ENCODE data around the gene NDUFB10.
"Not testable (repeated sequence)": the region's sequence is repeated elsewhere in the genome, so short reads cannot be mapped to it uniquely, and the experiment has no call there.

NDUFB10 gene

GRCh38 chr16:1961651-1962067, 2.3 kb downstream of the NDUFB10 start:
- H3K4me1 Mint-ChIP-seq (ENCODE audit: low read depth in 2 of 2) = peaks cover 43 to 53% of the 10 kb centered on the region in 2 donors
- H3K36me3 Mint-ChIP-seq (ENCODE audit: insufficient read depth) = peaks cover 64% of the 10 kb centered on the region

GRCh38 chr16:1962161-1963153, 3.1 kb downstream of the NDUFB10 start:
- Mint-ChIP-seq H3K4me1 (ENCODE audit: low read depth in 2 of 2) (peaks cover 43 to 53% of the 10 kb centered on the region in 2 donors), H3K36me3 (ENCODE audit: insufficient read depth) (peaks cover 64% of the 10 kb centered on the region), H3K4me3 (peak overlapping the region; percentile 92 to 95), H3K27ac (peak overlapping the region; percentile 98 to 99)
- H3K27me3 Mint-ChIP-seq; DNase-seq; H3K9me3 Mint-ChIP-seq; ATAC-seq (replicated peaks): not testable (repeated sequence)

More at GRCh38 chr16:1961651-1962067, 2.3 kb downstream of the NDUFB10 start:
- no peak for DNase-seq
- no peaks in the 10 kb centered on the region for H3K27me3 Mint-ChIP-seq
- H3K9me3 Mint-ChIP-seq = no peaks in the 10 kb centered on the region
- peak overlapping the region; percentile 94 to 95 for H3K4me3 Mint-ChIP-seq
- ATAC-seq (replicated peaks) = no peak
- H3K27ac Mint-ChIP-seq = peak overlapping the region; percentile 98 to 99

- peak in 2 of 3 experiments; percentile 37 to 52 for DNase-seq
- no peaks in the 10 kb centered on the region for H3K9me3 Mint-ChIP-seq
- peak; percentile 20 for ATAC-seq (replicated peaks)
- peaks cover 64% of the 10 kb centered on the region for H3K36me3 Mint-ChIP-seq (ENCODE audit: insufficient read depth)
- peaks cover 43 to 53% of the 10 kb centered on the region in 2 donors for H3K4me1 Mint-ChIP-seq (ENCODE audit: low read depth in 2 of 2)
- H3K27me3 Mint-ChIP-seq = no peaks in the 10 kb centered on the region
- peak overlapping the region; percentile 98 to 99 for H3K27ac Mint-ChIP-seq
- peak overlapping the region; percentile 92 to 95 for H3K4me3 Mint-ChIP-seq
Observed at GRCh38 chr16:1963806-1964505, 4.6 kb downstream of the NDUFB10 start.

- no peaks in the 10 kb centered on the region for H3K9me3 Mint-ChIP-seq
- H3K27ac Mint-ChIP-seq = peak within 1 kb of the TSS; percentile 98 to 99
- H3K4me3 Mint-ChIP-seq = peak within 1 kb of the TSS; percentile 92 to 95
- peak; percentile 90 for ATAC-seq (replicated peaks)
- H3K27me3 Mint-ChIP-seq = no peaks in the 10 kb centered on the region
- peaks cover 43 to 53% of the 10 kb centered on the region in 2 donors for H3K4me1 Mint-ChIP-seq (ENCODE audit: low read depth in 2 of 2)
- peak; percentile 94 to 97 (median 94) for DNase-seq
- H3K36me3 Mint-ChIP-seq (ENCODE audit: insufficient read depth) = peaks cover 64% of the 10 kb centered on the region
Observed at GRCh38 chr16:1964506-1965395, 5.4 kb downstream of the NDUFB10 start, which contains the start of gene RPS2. TSS of gene RPS2 (minus strand) at chr16:1964826. CDS start at chr16:1964625, 201 bp downstream.

- Mint-ChIP-seq H3K4me1 (ENCODE audit: low read depth in 2 of 2) (peaks cover 36 to 46% of the 10 kb centered on the region in 2 donors), H3K36me3 (ENCODE audit: insufficient read depth) (peaks cover 58% of the 10 kb centered on the region), H3K27me3 (no peaks in the 10 kb centered on the region), H3K9me3 (no peaks in the 10 kb centered on the region), H3K4me3 (peak overlapping the region; percentile 92 to 95), H3K27ac (peak overlapping the region; percentile 98 to 99)
- DNase-seq (no peak), ATAC-seq (replicated peaks) (no peak)
Observed at GRCh38 chr16:1965396-1966001, 6.2 kb downstream of the NDUFB10 start.

GRCh38 chr16:1966460-1966859, 7.1 kb downstream of the NDUFB10 start, which contains the start of gene RNF151:
TSS of gene RNF151 (plus strand) at chr16:1966856. CDS start at chr16:1966882, 26 bp downstream.
- Mint-ChIP-seq H3K4me3 (peak within 1 kb of the TSS; percentile 92 to 95), H3K27me3 (no peaks in the 10 kb centered on the region), H3K27ac (peak within 1 kb of the TSS; percentile 98 to 99), H3K36me3 (ENCODE audit: insufficient read depth) (peaks cover 51% of the 10 kb centered on the region), H3K4me1 (ENCODE audit: low read depth in 2 of 2) (peaks cover 34 to 44% of the 10 kb centered on the region in 2 donors), H3K9me3 (no peaks in the 10 kb centered on the region)
- ATAC-seq (replicated peaks) (no peak), DNase-seq (no peak)

- DNase-seq (no peak), ATAC-seq (replicated peaks) (no peak)
- no peak overlapping the region for H3K27ac Mint-ChIP-seq
- no peaks in the 10 kb centered on the region for H3K9me3 Mint-ChIP-seq
- H3K27me3 Mint-ChIP-seq = no peaks in the 10 kb centered on the region
- peak overlapping the region in 1 of 2 donors; percentile 17 for H3K4me3 Mint-ChIP-seq
- peaks cover 39 to 40% of the 10 kb centered on the region in 2 donors for H3K4me1 Mint-ChIP-seq (ENCODE audit: low read depth in 2 of 2)
- peaks cover 38% of the 10 kb centered on the region for H3K36me3 Mint-ChIP-seq (ENCODE audit: insufficient read depth)
Observed at GRCh38 chr16:1968146-1968953, 9.0 kb downstream of the NDUFB10 start.

GRCh38 chr16:1971796-1972489, 12.6 kb downstream of the NDUFB10 start, which contains the start of gene TBL3:
TSS of gene TBL3 (plus strand) at chr16:1972053. CDS start at chr16:1972165, 112 bp downstream.
- Mint-ChIP-seq H3K36me3 (ENCODE audit: insufficient read depth) (peaks cover 21% of the 10 kb centered on the region), H3K4me3 (peak within 1 kb of the TSS; percentile 98), H3K4me1 (ENCODE audit: low read depth in 2 of 2) (peaks cover 19 to 20% of the 10 kb centered on the region in 2 donors), H3K27ac (peak within 1 kb of the TSS; percentile 98), H3K27me3 (no peaks in the 10 kb centered on the region), H3K9me3 (no peaks in the 10 kb centered on the region)
- peak; percentile 95 to 98 (median 98) for DNase-seq
- ATAC-seq (replicated peaks) = peak; percentile 98

GRCh38 chr16:1972490-1972877, 13.1 kb downstream of the NDUFB10 start:
- H3K4me1 Mint-ChIP-seq (ENCODE audit: low read depth in 2 of 2) = peaks cover 19 to 20% of the 10 kb centered on the region in 2 donors
- H3K27me3 Mint-ChIP-seq = no peaks in the 10 kb centered on the region
- no peaks in the 10 kb centered on the region for H3K9me3 Mint-ChIP-seq
- ATAC-seq (replicated peaks) = no peak
- H3K27ac Mint-ChIP-seq = peak overlapping the region; percentile 98
- H3K36me3 Mint-ChIP-seq (ENCODE audit: insufficient read depth) = peaks cover 26% of the 10 kb centered on the region
- DNase-seq = no peak
- H3K4me3 Mint-ChIP-seq = peak overlapping the region; percentile 98

- ATAC-seq (replicated peaks) = no peak
- H3K4me1 Mint-ChIP-seq (ENCODE audit: low read depth in 2 of 2) = peaks cover 19 to 20% of the 10 kb centered on the region in 2 donors
- no peaks in the 10 kb centered on the region for H3K27me3 Mint-ChIP-seq
Observed at GRCh38 chr16:1973461-1974156, 14.3 kb downstream of the NDUFB10 start.

More at GRCh38 chr16:1973461-1974156, 14.3 kb downstream of the NDUFB10 start:
- Mint-ChIP-seq H3K4me3 (peak overlapping the region; percentile 4 to 98), H3K27ac (peak overlapping the region in 1 of 2 donors; percentile 98), H3K36me3 (ENCODE audit: insufficient read depth) (peaks cover 28% of the 10 kb centered on the region), H3K9me3 (no peaks in the 10 kb centered on the region)
- DNase-seq = no peak
